ENCODE results near the gene SKAP2.

The SKAP2 gene

GRCh38 chr7:26714006-26714405 lies 150.4 kb downstream of the SKAP2 start:
- DNase-seq (ENCODE audit: low read depth), result no peak

GRCh38 chr7:26709210-26709990 lies 155.0 kb downstream of the SKAP2 start:
- DNase-seq (ENCODE audit: low read depth), result peak; percentile 74
- no peak overlapping the region for H3K4me3 ChIP-seq (ENCODE audit: low read length)
- no peak for TF ChIP-seq CTCF (IDR thresholded peaks at IDR 0.05; ENCODE audit: insufficient read depth, low read depth, low read length, missing control alignments)

More at GRCh38 chr7:26714006-26714405, 150.4 kb downstream of the SKAP2 start:
- TF ChIP-seq CTCF (IDR thresholded peaks at IDR 0.05; ENCODE audit: insufficient read depth, low read depth, low read length, missing control alignments), result no peak
- no peak overlapping the region for H3K4me3 ChIP-seq (ENCODE audit: low read length)

GRCh38 chr7:26705567-26705966 lies 158.8 kb downstream of the SKAP2 start:
- DNase-seq (ENCODE audit: low read depth), result peak; percentile 82
- no peak overlapping the region for H3K4me3 ChIP-seq (ENCODE audit: low read length)
- TF ChIP-seq CTCF (IDR thresholded peaks at IDR 0.05; ENCODE audit: insufficient read depth, low read depth, low read length, missing control alignments), result no peak

- no peak overlapping the region for H3K4me3 ChIP-seq (ENCODE audit: low read length)
- DNase-seq (ENCODE audit: low read depth), result no peak
- no peak for TF ChIP-seq CTCF (IDR thresholded peaks at IDR 0.05; ENCODE audit: insufficient read depth, low read depth, low read length, missing control alignments)
Observed at GRCh38 chr7:26704786-26705185, 159.6 kb downstream of the SKAP2 start.

- DNase-seq (ENCODE audit: low read depth), result no peak
- H3K4me3 ChIP-seq (ENCODE audit: low read length), result no peak overlapping the region
- TF ChIP-seq CTCF (IDR thresholded peaks at IDR 0.05; ENCODE audit: insufficient read depth, low read depth, low read length, missing control alignments), result no peak
Observed at GRCh38 chr7:26704036-26704435, 160.4 kb downstream of the SKAP2 start.

GRCh38 chr7:26700893-26701292 lies 163.5 kb downstream of the SKAP2 start:
- TF ChIP-seq CTCF (IDR thresholded peaks at IDR 0.05; ENCODE audit: insufficient read depth, low read depth, low read length, missing control alignments), result no peak
- H3K4me3 ChIP-seq (ENCODE audit: low read length), result no peak overlapping the region
- DNase-seq (ENCODE audit: low read depth), result no peak

GRCh38 chr7:26700386-26700785 lies 164.0 kb downstream of the SKAP2 start:
- no peak for DNase-seq (ENCODE audit: low read depth)
- TF ChIP-seq CTCF (IDR thresholded peaks at IDR 0.05; ENCODE audit: insufficient read depth, low read depth, low read length, missing control alignments), result no peak
- no peak overlapping the region for H3K4me3 ChIP-seq (ENCODE audit: low read length)
